ENCODE measurements around the gene RNF215.

Gene RNF215

DNA sequence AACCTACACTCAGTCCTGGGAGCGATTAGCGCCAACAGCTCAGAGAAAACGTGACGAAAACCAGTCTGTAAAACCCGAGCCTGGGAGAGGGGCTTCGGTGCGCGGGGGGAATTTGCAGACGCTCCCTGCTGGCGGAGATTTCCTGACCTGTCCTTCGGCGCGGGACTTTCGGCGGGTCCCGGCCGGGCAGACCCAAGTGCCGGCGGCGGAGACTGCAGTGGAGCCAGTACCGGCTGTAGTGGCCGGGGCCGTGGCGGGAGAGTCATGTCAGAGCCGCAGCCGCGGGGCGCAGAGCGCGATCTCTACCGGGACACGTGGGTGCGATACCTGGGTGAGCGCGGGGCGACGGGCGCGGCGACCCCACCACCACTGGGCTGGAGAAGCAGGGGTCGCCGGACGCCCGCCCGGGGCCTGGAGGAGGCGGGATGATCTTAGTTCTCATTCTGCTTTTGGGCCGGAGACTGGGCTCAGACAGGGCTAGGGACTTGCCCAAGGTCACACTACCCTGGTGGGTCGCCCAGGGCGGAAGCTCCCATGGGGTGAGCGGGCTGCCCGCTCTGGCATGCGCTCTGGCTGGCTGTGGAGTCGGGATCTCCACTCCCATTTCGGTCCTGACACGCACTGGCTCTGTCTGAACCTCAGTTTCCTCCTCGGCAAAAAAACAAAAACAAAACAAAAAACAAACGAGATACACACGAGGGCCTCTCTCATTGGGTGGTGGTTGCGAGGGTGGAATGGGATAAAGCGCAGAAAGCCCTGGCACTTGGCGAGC is 38.6 kb upstream of the RNF215 start, which contains the start of gene MTFP1:
MTFP1 (plus strand) TSS at position 153 of the 772 bp plus-strand sequence; CDS start at position 265, 112 bp downstream.
- ATAC-seq (replicated peaks) (peak; percentile 14), DNase-seq (peak; percentile 30 to 48 (median 44))
- peak within 1 kb of the TSS; percentile 97 to 98 for H3K27ac Mint-ChIP-seq
- H3K27me3 Mint-ChIP-seq, result no peaks in the 10 kb centered on the region
- peaks cover 37% of the 10 kb centered on the region for H3K36me3 Mint-ChIP-seq (ENCODE audit: insufficient read depth)
- H3K9me3 Mint-ChIP-seq, result no peaks in the 10 kb centered on the region
- peaks cover 42 to 44% of the 10 kb centered on the region in 2 donors for H3K4me1 Mint-ChIP-seq (ENCODE audit: low read depth in 2 of 2)
- peak within 1 kb of the TSS; percentile 92 to 93 for H3K4me3 Mint-ChIP-seq

GRCh38 chr22:30425327-30425615 is 38.1 kb upstream of the RNF215 start:
- no peak for DNase-seq
- H3K4me3 Mint-ChIP-seq, result peak overlapping the region; percentile 92 to 93
- no peaks in the 10 kb centered on the region for H3K9me3 Mint-ChIP-seq
- no peaks in the 10 kb centered on the region for H3K27me3 Mint-ChIP-seq
- no peak for ATAC-seq (replicated peaks)
- peaks cover 37% of the 10 kb centered on the region for H3K36me3 Mint-ChIP-seq (ENCODE audit: insufficient read depth)
- peaks cover 42 to 44% of the 10 kb centered on the region in 2 donors for H3K4me1 Mint-ChIP-seq (ENCODE audit: low read depth in 2 of 2)
- H3K27ac Mint-ChIP-seq, result peak overlapping the region; percentile 97

DNA sequence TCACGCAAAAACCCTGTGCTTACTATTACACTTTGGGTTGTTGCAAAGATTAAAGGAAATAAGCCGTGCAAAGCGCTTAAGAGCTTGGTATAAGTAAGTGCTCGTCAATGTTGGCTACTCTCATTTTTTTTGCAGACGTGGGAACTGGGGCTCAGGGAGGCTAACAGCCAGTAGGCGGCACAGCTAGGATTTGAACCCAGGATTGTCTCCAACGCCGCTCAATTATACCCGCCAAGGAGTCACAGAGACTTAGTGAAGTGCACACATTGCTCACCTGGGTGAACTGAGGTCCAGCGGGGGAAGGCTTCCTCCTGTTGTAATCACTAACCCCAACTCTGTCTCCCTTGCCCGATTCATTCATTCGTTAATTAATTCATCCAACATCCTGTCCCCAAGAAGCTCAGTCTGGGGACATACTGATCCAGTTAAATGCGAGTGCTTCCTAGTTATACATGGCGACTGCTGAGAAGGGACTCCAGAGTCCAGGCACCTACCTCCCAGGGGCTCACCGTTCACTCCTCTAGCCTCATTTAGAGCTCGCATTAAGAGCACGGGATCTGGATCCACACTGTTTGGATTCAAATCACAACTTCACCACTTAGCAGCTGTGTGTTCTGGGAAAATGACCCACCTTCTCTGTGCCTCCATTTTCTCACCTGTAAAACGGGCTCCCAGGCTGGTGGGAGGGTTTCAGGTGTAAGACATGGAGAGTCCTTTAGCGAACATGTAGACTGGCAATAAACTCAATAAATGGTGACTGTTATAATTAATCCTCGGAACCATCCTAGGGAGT is 37.5 kb upstream of the RNF215 start:
- DNase-seq (no peak), ATAC-seq (replicated peaks) (no peak)
- no peaks in the 10 kb centered on the region for H3K9me3 Mint-ChIP-seq
- peaks cover 42 to 44% of the 10 kb centered on the region in 2 donors for H3K4me1 Mint-ChIP-seq (ENCODE audit: low read depth in 2 of 2)
- peak overlapping the region; percentile 92 to 93 for H3K4me3 Mint-ChIP-seq
- H3K36me3 Mint-ChIP-seq (ENCODE audit: insufficient read depth), result peaks cover 40% of the 10 kb centered on the region
- H3K27ac Mint-ChIP-seq, result peak overlapping the region; percentile 97 to 98
- H3K27me3 Mint-ChIP-seq, result no peaks in the 10 kb centered on the region

DNA sequence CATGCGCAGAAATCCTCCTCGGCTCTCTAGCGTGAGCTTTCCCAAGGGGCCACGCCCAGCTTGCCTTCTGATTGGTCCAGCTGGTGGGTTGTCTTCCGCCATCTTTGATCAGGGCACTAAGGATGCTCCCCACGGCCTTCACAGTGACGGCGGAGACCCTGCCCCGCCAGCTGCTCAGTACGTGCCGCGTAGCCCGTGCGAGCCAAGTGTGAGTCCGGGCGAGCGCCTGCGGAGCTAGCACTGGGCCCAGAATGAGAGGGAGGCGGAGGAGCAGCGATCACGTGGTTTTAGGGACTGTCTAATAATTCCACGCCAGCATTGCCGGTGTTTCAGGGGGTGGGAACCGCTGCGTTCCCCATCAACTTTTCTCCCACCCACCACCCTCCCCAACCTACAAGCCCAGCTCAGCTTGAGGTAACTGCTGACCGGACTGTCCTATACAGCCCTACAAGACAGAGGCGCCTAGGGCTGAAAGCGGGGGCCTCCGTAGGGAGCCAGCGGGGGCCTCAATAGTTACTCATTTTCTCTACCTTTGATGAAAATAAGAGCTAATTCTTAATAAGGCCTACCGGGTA is 36.8 kb upstream of the RNF215 start:
- ATAC-seq (replicated peaks) (peak; percentile 82), DNase-seq (peak; percentile 93 to 97 (median 96))
- H3K4me1 Mint-ChIP-seq (ENCODE audit: low read depth in 2 of 2), result peaks cover 42 to 44% of the 10 kb centered on the region in 2 donors
- no peaks in the 10 kb centered on the region for H3K27me3 Mint-ChIP-seq
- peaks cover 37% of the 10 kb centered on the region for H3K36me3 Mint-ChIP-seq (ENCODE audit: insufficient read depth)
- H3K9me3 Mint-ChIP-seq, result no peaks in the 10 kb centered on the region
- peak overlapping the region; percentile 96 to 98 for H3K27ac Mint-ChIP-seq
- H3K4me3 Mint-ChIP-seq, result peak overlapping the region; percentile 92 to 93

DNA sequence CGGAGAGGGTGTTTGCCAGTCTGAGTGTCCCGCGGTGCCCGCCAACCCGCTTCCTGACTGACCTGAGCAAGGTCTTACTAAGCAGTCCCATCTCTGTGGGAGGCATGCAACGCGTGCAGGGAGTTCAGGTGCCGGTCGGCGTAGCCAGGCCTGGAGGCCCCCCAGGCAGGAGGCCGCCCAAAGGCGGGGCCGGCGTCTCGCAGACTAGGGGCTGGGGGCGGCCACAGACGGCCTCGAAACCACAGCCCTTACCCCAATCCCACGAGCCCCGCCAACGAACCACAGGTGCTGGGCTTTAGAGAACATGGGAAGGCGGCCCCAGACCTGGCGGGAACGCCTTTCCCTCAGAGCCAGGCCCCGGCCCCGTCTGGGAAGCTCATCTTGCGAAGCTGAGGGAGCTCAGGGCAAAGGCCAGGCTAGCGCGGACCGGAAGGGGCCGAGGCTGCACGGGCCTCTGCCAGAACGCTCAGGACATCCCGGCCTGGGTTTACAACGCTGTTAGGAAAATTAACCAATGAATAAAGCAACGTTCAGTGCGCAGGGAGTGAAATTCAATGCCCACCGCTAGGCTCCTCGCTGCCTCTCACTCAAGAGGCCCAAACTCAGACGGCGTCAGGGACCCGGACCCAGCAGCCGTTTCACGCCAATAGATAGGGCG is 36.2 kb upstream of the RNF215 start:
- peaks cover 30% of the 10 kb centered on the region for H3K36me3 Mint-ChIP-seq (ENCODE audit: insufficient read depth)
- no peaks in the 10 kb centered on the region for H3K27me3 Mint-ChIP-seq
- DNase-seq (peak in 1 of 3 experiments; percentile 29), ATAC-seq (replicated peaks) (no peak)
- H3K9me3 Mint-ChIP-seq, result no peaks in the 10 kb centered on the region
- H3K27ac Mint-ChIP-seq, result peak overlapping the region; percentile 96 to 98
- peaks cover 42 to 44% of the 10 kb centered on the region in 2 donors for H3K4me1 Mint-ChIP-seq (ENCODE audit: low read depth in 2 of 2)
- H3K4me3 Mint-ChIP-seq, result peak overlapping the region; percentile 92 to 93

DNA sequence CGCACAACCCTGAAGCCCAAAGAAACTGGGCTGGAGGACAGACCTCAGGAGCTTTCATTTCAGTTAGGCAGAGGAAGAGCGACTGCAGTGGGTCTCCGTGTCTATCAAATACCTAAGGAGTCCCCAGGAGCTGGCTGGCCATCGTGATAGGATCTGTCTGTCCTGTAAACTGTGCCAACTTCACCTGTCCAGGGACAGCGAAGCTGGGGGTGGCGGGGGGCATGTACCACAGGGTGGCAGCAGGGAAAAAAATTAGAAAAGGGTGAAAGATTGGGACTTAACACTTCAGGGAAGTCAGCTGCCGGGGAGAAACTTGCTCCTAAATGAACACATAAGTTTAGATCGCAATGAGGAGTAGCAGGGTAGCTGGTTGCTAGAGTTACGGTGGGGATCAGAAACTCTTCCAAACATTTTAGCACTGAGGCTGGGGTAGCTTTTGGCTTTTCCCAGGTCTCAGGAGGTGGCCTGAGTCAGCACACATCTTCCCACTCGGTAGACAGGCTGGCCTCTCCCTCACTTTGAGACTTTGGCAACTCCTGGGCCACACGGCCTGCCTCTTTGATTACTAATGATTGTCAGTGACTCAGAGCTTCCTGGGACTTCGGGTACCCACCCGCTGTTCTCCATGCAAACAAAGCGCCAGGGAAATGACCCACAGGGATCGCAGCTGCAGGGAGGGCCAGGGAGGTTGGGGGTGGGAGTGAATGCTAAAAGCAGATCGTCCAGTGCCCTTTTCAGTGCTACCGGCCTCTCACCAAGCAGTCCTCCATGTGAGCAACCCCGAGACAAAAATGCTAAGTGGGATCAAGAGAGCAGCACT is 35.5 kb upstream of the RNF215 start:
- peaks cover 42 to 44% of the 10 kb centered on the region in 2 donors for H3K4me1 Mint-ChIP-seq (ENCODE audit: low read depth in 2 of 2)
- H3K9me3 Mint-ChIP-seq, result no peaks in the 10 kb centered on the region
- no peak for ATAC-seq (replicated peaks)
- H3K27ac Mint-ChIP-seq, result peak overlapping the region; percentile 96 to 98
- DNase-seq, result no peak
- peak overlapping the region; percentile 92 to 93 for H3K4me3 Mint-ChIP-seq
- no peaks in the 10 kb centered on the region for H3K27me3 Mint-ChIP-seq
- peaks cover 34% of the 10 kb centered on the region for H3K36me3 Mint-ChIP-seq (ENCODE audit: insufficient read depth)

GRCh38 chr22:30421695-30422480 is 34.7 kb upstream of the RNF215 start:
- Mint-ChIP-seq H3K27me3 (no peaks in the 10 kb centered on the region), H3K4me3 (peak overlapping the region; percentile 92 to 93), H3K9me3 (no peaks in the 10 kb centered on the region), H3K36me3 (ENCODE audit: insufficient read depth) (peaks cover 34% of the 10 kb centered on the region), H3K27ac (peak overlapping the region; percentile 67 to 96), H3K4me1 (ENCODE audit: low read depth in 2 of 2) (peaks cover 37 to 43% of the 10 kb centered on the region in 2 donors)
- no peak for ATAC-seq (replicated peaks)
- no peak for DNase-seq

- no peak overlapping the region for H3K27ac Mint-ChIP-seq
- ATAC-seq (replicated peaks), result no peak
- peaks cover 25% of the 10 kb centered on the region for H3K36me3 Mint-ChIP-seq (ENCODE audit: insufficient read depth)
- no peak overlapping the region for H3K4me3 Mint-ChIP-seq
- peaks cover 25 to 31% of the 10 kb centered on the region in 2 donors for H3K4me1 Mint-ChIP-seq (ENCODE audit: low read depth in 2 of 2)
- H3K9me3 Mint-ChIP-seq, result no peaks in the 10 kb centered on the region
- H3K27me3 Mint-ChIP-seq, result no peaks in the 10 kb centered on the region
- no peak for DNase-seq
These were observed 33.3 kb upstream of the RNF215 start for GRCh38 chr22:30420347-30421125.

GRCh38 chr22:30416837-30417236 is 29.6 kb upstream of the RNF215 start:
- Mint-ChIP-seq H3K4me1 (ENCODE audit: low read depth in 2 of 2) (peaks cover 2 to 3% of the 10 kb centered on the region in 2 donors), H3K27ac (no peak overlapping the region), H3K4me3 (no peak overlapping the region), H3K27me3 (no peaks in the 10 kb centered on the region), H3K36me3 (ENCODE audit: insufficient read depth) (peaks cover 12% of the 10 kb centered on the region), H3K9me3 (no peaks in the 10 kb centered on the region)
- DNase-seq, result no peak
- ATAC-seq (replicated peaks), result no peak

DNA sequence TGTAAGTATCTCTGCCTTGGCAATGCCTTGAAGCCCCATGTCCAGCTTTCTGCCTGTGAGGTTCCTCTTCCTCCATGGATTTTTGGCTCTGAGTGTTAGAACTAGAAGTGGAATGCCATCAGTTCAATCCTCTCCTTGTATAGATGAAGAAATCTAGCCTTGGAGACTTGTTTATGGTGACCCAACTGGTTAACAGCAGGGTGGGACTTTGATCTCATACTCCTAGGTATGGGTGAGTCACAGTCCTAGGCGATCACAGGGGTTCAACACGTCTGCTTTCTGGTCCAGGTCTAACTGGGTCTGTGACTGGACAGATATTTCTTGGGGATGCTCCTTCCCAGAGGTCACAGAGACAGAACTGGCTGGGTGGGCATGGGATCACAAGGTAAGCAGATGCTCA is 29.2 kb upstream of the RNF215 start:
- no peak for ATAC-seq (replicated peaks)
- Mint-ChIP-seq H3K4me3 (no peak overlapping the region), H3K27me3 (no peaks in the 10 kb centered on the region), H3K4me1 (ENCODE audit: low read depth in 2 of 2) (no peaks in the 10 kb centered on the region), H3K9me3 (no peaks in the 10 kb centered on the region), H3K36me3 (ENCODE audit: insufficient read depth) (peaks cover 12% of the 10 kb centered on the region), H3K27ac (no peak overlapping the region)
- DNase-seq, result no peak

GRCh38 chr22:30414525-30415047 is 27.4 kb upstream of the RNF215 start:
- Mint-ChIP-seq H3K9me3 (no peaks in the 10 kb centered on the region), H3K4me3 (no peak overlapping the region), H3K4me1 (ENCODE audit: low read depth in 2 of 2) (no peaks in the 10 kb centered on the region), H3K36me3 (ENCODE audit: insufficient read depth) (peaks cover 8% of the 10 kb centered on the region), H3K27me3 (no peaks in the 10 kb centered on the region), H3K27ac (peak overlapping the region in 1 of 2 donors; percentile 49)
- ATAC-seq (replicated peaks) (no peak), DNase-seq (no peak)
